ENCODE data around the gene HEY2. TPM values are rescaled to one million over a fixed set of nuclear protein-coding genes. Genes with fewer than 3 reads are reported as not detected.
"Not testable (repeated sequence)": the region's sequence is repeated elsewhere in the genome, so short reads cannot be mapped to it uniquely, and the experiment has no call there.

The HEY2 gene
- total RNA-seq, 4 donors from 2014 or later, result 3.5 to 5.5 (median 5.1) TPM

- no peaks in the 10 kb centered on the region for H3K27me3 ChIP-seq
- H3K4me3 ChIP-seq (replicated peaks in 1 of 3), result no peak overlapping the region
- no peak overlapping the region for H3K27ac ChIP-seq
- no peaks in the 10 kb centered on the region for H3K9me3 ChIP-seq
- no peaks in the 10 kb centered on the region for H3K36me3 ChIP-seq
- TF ChIP-seq POLR2A (IDR thresholded peaks at IDR 0.05) (no peak), CTCF (IDR thresholded peaks at IDR 0.05) (no peak)
- H3K4me1 ChIP-seq, result peaks cover 6 to 21% of the 10 kb centered on the region in 2 donors
- no peak for DNase-seq
- WGBS, 2 donors, result 89 to 94% methylated on average over 5 of the region's 5 CpGs
- intact Hi-C loops (cut with DNase I), result no loop called here
These were observed 49.5 kb downstream of the HEY2 start for GRCh38 chr6:125798734-125799508.

- no peak for TF ChIP-seq POLR2A (IDR thresholded peaks at IDR 0.05)
- TF ChIP-seq CTCF (IDR thresholded peaks at IDR 0.05), result no peak
- no peaks in the 10 kb centered on the region for H3K27me3 ChIP-seq
- WGBS, 2 donors, result 92 to 100% methylated on average over 2 of the region's 2 CpGs
- no peak for DNase-seq
- no peaks in the 10 kb centered on the region for H3K9me3 ChIP-seq
- no peaks in the 10 kb centered on the region for H3K36me3 ChIP-seq
- no peak overlapping the region for H3K4me3 ChIP-seq (replicated peaks in 1 of 3)
- H3K4me1 ChIP-seq, result peaks cover 2 to 15% of the 10 kb centered on the region in 2 donors
- intact Hi-C loops (cut with DNase I), result no loop called here
- no peak overlapping the region for H3K27ac ChIP-seq
These were observed 53.0 kb downstream of the HEY2 start for GRCh38 chr6:125802383-125802782.

GRCh38 chr6:125802943-125803377 is 53.5 kb downstream of the HEY2 start:
- Histone ChIP-seq H3K36me3 (no peaks in the 10 kb centered on the region), H3K27ac (no peak overlapping the region), H3K4me3 (replicated peaks in 1 of 3) (no peak overlapping the region), H3K4me1 (peaks cover 0 to 9% of the 10 kb centered on the region in 2 donors), H3K9me3 (no peaks in the 10 kb centered on the region), H3K27me3 (no peaks in the 10 kb centered on the region)
- TF ChIP-seq CTCF (IDR thresholded peaks at IDR 0.05) (no peak), POLR2A (IDR thresholded peaks at IDR 0.05) (no peak)
- intact Hi-C loops (cut with DNase I), result no loop called here
- DNase-seq, result no peak
- 66 to 73% methylated on average over 4 of the region's 4 CpGs for WGBS, 2 donors

- Histone ChIP-seq H3K9me3 (no peaks in the 10 kb centered on the region), H3K4me1 (peaks cover 0 to 6% of the 10 kb centered on the region in 2 donors), H3K27ac (no peak overlapping the region), H3K27me3 (no peaks in the 10 kb centered on the region), H3K36me3 (no peaks in the 10 kb centered on the region), H3K4me3 (replicated peaks in 1 of 3) (no peak overlapping the region)
- intact Hi-C loops (cut with DNase I), result no loop called here
- TF ChIP-seq CTCF (IDR thresholded peaks at IDR 0.05) (no peak), POLR2A (IDR thresholded peaks at IDR 0.05) (no peak)
- no peak for DNase-seq
These were observed 54.8 kb downstream of the HEY2 start for GRCh38 chr6:125804264-125804663.

GRCh38 chr6:125804866-125805425 is 55.5 kb downstream of the HEY2 start:
- H3K9me3 ChIP-seq; H3K36me3 ChIP-seq; H3K4me3 ChIP-seq (replicated peaks in 1 of 3); intact Hi-C loops (cut with DNase I); H3K27ac ChIP-seq; DNase-seq; H3K27me3 ChIP-seq; H3K4me1 ChIP-seq: not testable (repeated sequence)
- WGBS, 2 donors, result 90 to 91% methylated on average over 10 of the region's 10 CpGs

Measured in thyroid gland (tissue), 4 donors.